GM18867 (cell line): ENCODE measurements around the gene STX8.
"Not testable (repeated sequence)": the region's sequence is repeated elsewhere in the genome, so short reads cannot be mapped to it uniquely, and the experiment has no call there.

Experiments
- ATAC-seq: cut with Tn5 transposase; IDR thresholded peaks from one replicate; pipeline ENCODE4 v1.9.1; 2021; ENCODE audit warnings: mild to moderate bottlenecking, moderate library complexity; ENCODE audit not compliant: unreplicated experiment

STX8 gene

GRCh38 chr17:9557161-9557755, 18.4 kb downstream of the STX8 start:
- ATAC-seq = no peak

- not testable (repeated sequence) for ATAC-seq
Observed at GRCh38 chr17:9554715-9555114, 20.9 kb downstream of the STX8 start.

GRCh38 chr17:9553596-9553995, 22.0 kb downstream of the STX8 start:
- no peak for ATAC-seq

GRCh38 chr17:9553181-9553580, 22.4 kb downstream of the STX8 start:
- ATAC-seq = no peak

- no peak for ATAC-seq
Observed at GRCh38 chr17:9549215-9549614, 26.4 kb downstream of the STX8 start.

GRCh38 chr17:9544221-9544620, 31.4 kb downstream of the STX8 start:
- no peak for ATAC-seq

GRCh38 chr17:9541718-9542117, 33.9 kb downstream of the STX8 start:
- no peak for ATAC-seq

- no peak for ATAC-seq
Observed at GRCh38 chr17:9538626-9539025, 37.0 kb downstream of the STX8 start.

GRCh38 chr17:9537177-9537776, 38.3 kb downstream of the STX8 start:
- ATAC-seq = no peak

GRCh38 chr17:9536061-9536460, 39.6 kb downstream of the STX8 start:
- no peak for ATAC-seq

- ATAC-seq = no peak
Observed at GRCh38 chr17:9533441-9533840, 42.2 kb downstream of the STX8 start.

GRCh38 chr17:9532715-9533114, 42.9 kb downstream of the STX8 start:
- no peak for ATAC-seq

- no peak for ATAC-seq
Observed at GRCh38 chr17:9531034-9531433, 44.6 kb downstream of the STX8 start.

- no peak for ATAC-seq
Observed at GRCh38 chr17:9529033-9529700, 46.5 kb downstream of the STX8 start.

- ATAC-seq = no peak
Observed at GRCh38 chr17:9527788-9528187, 47.8 kb downstream of the STX8 start.

GRCh38 chr17:9522074-9522473, 53.5 kb downstream of the STX8 start:
- ATAC-seq = no peak

- no peak for ATAC-seq
Observed at GRCh38 chr17:9521062-9521461, 54.6 kb downstream of the STX8 start.

GRCh38 chr17:9520649-9521048, 55.0 kb downstream of the STX8 start:
- no peak for ATAC-seq

GRCh38 chr17:9519583-9520272, 55.9 kb downstream of the STX8 start:
- no peak for ATAC-seq

GRCh38 chr17:9517396-9517795, 58.2 kb downstream of the STX8 start:
- ATAC-seq = no peak

GRCh38 chr17:9513266-9513665, 62.4 kb downstream of the STX8 start:
- no peak for ATAC-seq
